Upper lobe of left lung (tissue), 4 donors: ENCODE data around the gene TMEM221.

Experiments
- CTCF ChIP-seq, 6 experiments: fragments of 450-650 bp in 4 of 6; fragments of 200-600 bp in 2 of 6; sonication (generic) in 2 of 6; IDR thresholded peaks; one replicate each; pipeline ENCODE4 v1.5.1; 2016 to 2019; ENCODE audit warnings: antibody characterized with exemption in 6 of 6
- EP300 ChIP-seq, 4 donors: sonication (generic); formaldehyde crosslinking; IDR thresholded peaks; one replicate each; pipeline ENCODE4 v1.5.1; 2017; ENCODE audit warnings: antibody characterized with exemption in 4 of 4, control low read depth in 2 of 4
- POLR2AphosphoS5 ChIP-seq, 2 donors: sonication (generic); formaldehyde crosslinking; IDR thresholded peaks; one replicate each; pipeline ENCODE4 v1.5.1; 2017; ENCODE audit warnings: antibody characterized with exemption in 2 of 2

GRCh38 chr19:17423429-17424208 lies 24.8 kb downstream of the TMEM221 start:
- TF ChIP-seq CTCF (IDR thresholded peaks at IDR 0.05), result no peak
- no peak for TF ChIP-seq POLR2AphosphoS5 (IDR thresholded peaks at IDR 0.05)
- TF ChIP-seq EP300 (IDR thresholded peaks at IDR 0.05), result no peak
